Stimulated activated CD4-positive, alpha-beta T cell treated with anti-CD3 and anti-CD28 coated beads, Interleukin-15, amount 100 ng/mL, for 1 hour (primary cell): ENCODE measurements around the gene RAPGEF1.
"Not testable (repeated sequence)": the region's sequence is repeated elsewhere in the genome, so short reads cannot be mapped to it uniquely, and the experiment has no call there.

ENCODE experiments used
- DNase-seq, 2 donors: peaks; one replicate each; pipeline ENCODE4 v3.0.0-alpha.2; 2020; ENCODE audit warnings: low read depth in 1 of 2, low spot score in 1 of 2

RAPGEF1 gene

GRCh38 chr9:131673531-131673930 is 66.3 kb downstream of the RAPGEF1 start:
- DNase-seq, result no peak

GRCh38 chr9:131673068-131673467 is 66.8 kb downstream of the RAPGEF1 start:
- no peak for DNase-seq

GRCh38 chr9:131672451-131672850 is 67.4 kb downstream of the RAPGEF1 start:
- no peak for DNase-seq

- no peak for DNase-seq
Measured at GRCh38 chr9:131671133-131671520, 68.7 kb downstream of the RAPGEF1 start.

GRCh38 chr9:131670247-131671132 is 69.4 kb downstream of the RAPGEF1 start:
- DNase-seq, result no peak

GRCh38 chr9:131669269-131670157 is 70.4 kb downstream of the RAPGEF1 start:
- peak in 1 of 2 donors; percentile 24 for DNase-seq

- DNase-seq, result peak; percentile 45 to 47
Measured at GRCh38 chr9:131668439-131669268, 71.2 kb downstream of the RAPGEF1 start.

GRCh38 chr9:131668057-131668438 is 71.8 kb downstream of the RAPGEF1 start:
- no peak for DNase-seq

GRCh38 chr9:131667576-131667975 is 72.3 kb downstream of the RAPGEF1 start:
- peak in 1 of 2 donors; percentile 22 for DNase-seq

GRCh38 chr9:131666774-131667173 is 73.1 kb downstream of the RAPGEF1 start:
- no peak for DNase-seq

- DNase-seq, result no peak
Measured at GRCh38 chr9:131666029-131666428, 73.8 kb downstream of the RAPGEF1 start.

- DNase-seq, result no peak
Measured at GRCh38 chr9:131663288-131663687, 76.6 kb downstream of the RAPGEF1 start.

GRCh38 chr9:131662289-131662621 is 77.6 kb downstream of the RAPGEF1 start:
- DNase-seq, result not testable (repeated sequence)

- peak; percentile 40 to 64 for DNase-seq
Measured at GRCh38 chr9:131661568-131662288, 78.1 kb downstream of the RAPGEF1 start.

- no peak for DNase-seq
Measured at GRCh38 chr9:131660466-131661405, 79.1 kb downstream of the RAPGEF1 start.

- no peak for DNase-seq
Measured at GRCh38 chr9:131658377-131659129, 81.3 kb downstream of the RAPGEF1 start.

GRCh38 chr9:131657940-131658339 is 81.9 kb downstream of the RAPGEF1 start:
- no peak for DNase-seq

- DNase-seq, result no peak
Measured at GRCh38 chr9:131657456-131657855, 82.4 kb downstream of the RAPGEF1 start.

- no peak for DNase-seq
Measured at GRCh38 chr9:131657037-131657377, 82.9 kb downstream of the RAPGEF1 start.
